ENCODE results near the gene STK11IP. TPM values are rescaled to one million over a fixed set of nuclear protein-coding genes. Genes with fewer than 3 reads are reported as not detected.

The STK11IP gene
- total and polyA plus RNA-seq, 2 of the 4 experiments (the other 2 are of a cell fraction) = 14.5 to 19.7 TPM

DNA sequence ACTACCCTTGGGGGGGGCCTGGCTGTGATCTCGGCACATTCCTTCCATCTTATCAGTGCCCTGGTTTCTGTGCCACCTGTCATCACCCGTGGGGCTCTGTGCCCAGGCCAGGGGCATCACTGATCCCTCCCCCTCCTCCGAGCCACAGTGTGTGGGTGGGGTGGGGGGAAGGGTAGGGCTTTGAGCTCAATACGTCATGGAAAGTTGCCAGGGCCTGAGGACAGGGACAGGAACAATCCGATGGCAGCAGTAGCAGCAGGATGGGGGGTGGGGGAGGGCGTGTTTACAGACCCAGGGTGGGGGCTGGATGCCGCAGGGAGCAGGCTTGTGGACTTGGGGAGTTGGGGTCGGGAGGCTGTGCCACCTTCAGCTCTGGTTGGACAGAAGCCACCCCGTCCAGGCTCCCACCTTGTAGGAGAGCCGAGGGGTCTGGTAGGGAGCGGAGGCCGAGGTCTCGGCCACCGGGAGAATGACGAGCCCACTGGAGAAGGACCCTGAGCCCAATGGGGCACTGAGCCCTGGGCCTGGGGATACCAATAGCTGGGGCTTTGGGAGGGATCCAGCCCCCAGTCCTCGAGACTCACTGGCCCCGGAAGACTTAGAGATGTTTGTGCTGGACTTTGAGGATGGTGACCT, 33.2 kb downstream of the STK11IP start:
- no peak overlapping the region for H2BK15ac ChIP-seq (ENCODE audit: low read depth, low read length)
- H2BK120ac ChIP-seq (ENCODE audit: low read depth, low read length) = no peak overlapping the region
- no peak overlapping the region for H2AFZ ChIP-seq (replicated peaks; ENCODE audit: low read length, poor library complexity)
- H3K18ac ChIP-seq (ENCODE audit: low read depth, low read length) = no peak overlapping the region
- no peaks in the 10 kb centered on the region for H3K79me1 ChIP-seq (ENCODE audit: low read depth in 1 of 2, low read length in 2 of 2)
- ATAC-seq (ENCODE audit: low read depth) (no peak), DNase-seq (no peak)
- no peak overlapping the region for H3K27ac ChIP-seq (ENCODE audit: insufficient read depth, low read length)
- peaks cover 12% of the 10 kb centered on the region for H3K27me3 ChIP-seq (ENCODE audit: control insufficient read depth, insufficient read depth, low read length)
- H3K4me2 ChIP-seq (ENCODE audit: low read depth, low read length) = no peak overlapping the region
- no peak overlapping the region for H3K9ac ChIP-seq (ENCODE audit: low read depth, low read length)
- no peak overlapping the region for H2BK5ac ChIP-seq (ENCODE audit: low read depth, low read length, poor library complexity, severe bottlenecking)
- no peak overlapping the region for H3K23ac ChIP-seq (ENCODE audit: low read depth, low read length)
- H3K4me1 ChIP-seq (ENCODE audit: control insufficient read depth, insufficient read depth, low read length) = no peaks in the 10 kb centered on the region; the same call in none of the 2 replicates
- H2AK5ac ChIP-seq (ENCODE audit: low read depth, low read length) = no peak overlapping the region
- WGBS, 2 experiments (ENCODE audit: extremely low coverage in 2 of 2, insufficient read length in 1 of 2) = 72% methylated on average over 2 of the region's 17 CpGs; no CpG with 5 or more reads in 1 of the 2 experiments
- H3K9me1 ChIP-seq (ENCODE audit: insufficient read depth, low read length) = no peaks in the 10 kb centered on the region
- dilution Hi-C loops (cut with HindIII; ENCODE audit: low sequenced_read_pairs, unreplicated experiment) (no loop called here), intact Hi-C loops (cut with micrococcal nuclease) (no loop called here), in situ Hi-C loops (cut with MboI; ENCODE audit: low sequenced_read_pairs) (no loop called here)
- no peak overlapping the region for H4K91ac ChIP-seq (ENCODE audit: insufficient read depth, low read depth, low read length)
- H3K9me3 ChIP-seq (ENCODE audit: control insufficient read depth, insufficient read depth, low read length) = no peaks in the 10 kb centered on the region
- H2BK20ac ChIP-seq (ENCODE audit: low read depth, low read length) = no peak overlapping the region
- no peak for TF ChIP-seq RCOR1 (IDR thresholded peaks at IDR 0.05; ENCODE audit: insufficient replicate concordance, low read length)
- no peak for TF ChIP-seq POLR2A (IDR thresholded peaks at IDR 0.05; ENCODE audit: low read depth, low read length)
- no peak for TF ChIP-seq CEBPB (IDR thresholded peaks at IDR 0.05; ENCODE audit: low read depth, low read length)
- TF ChIP-seq, protein P1, sequence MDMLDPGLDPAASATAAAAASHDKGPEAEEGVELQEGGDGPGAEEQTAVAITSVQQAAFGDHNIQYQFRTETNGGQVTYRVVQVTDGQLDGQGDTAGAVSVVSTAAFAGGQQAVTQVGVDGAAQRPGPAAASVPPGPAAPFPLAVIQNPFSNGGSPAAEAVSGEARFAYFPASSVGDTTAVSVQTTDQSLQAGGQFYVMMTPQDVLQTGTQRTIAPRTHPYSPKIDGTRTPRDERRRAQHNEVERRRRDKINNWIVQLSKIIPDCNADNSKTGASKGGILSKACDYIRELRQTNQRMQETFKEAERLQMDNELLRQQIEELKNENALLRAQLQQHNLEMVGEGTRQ (IDR thresholded peaks at IDR 0.05; ENCODE audit: low read depth, low read length) = no peak
- no peak for TF ChIP-seq SMC3 (IDR thresholded peaks at IDR 0.05; ENCODE audit: low read depth, low read length)
- no peak for TF ChIP-seq CHD1 (IDR thresholded peaks at IDR 0.05; ENCODE audit: low read depth, low read length)
- no peak for TF ChIP-seq MAFK (IDR thresholded peaks at IDR 0.05; ENCODE audit: low read depth, low read length)
- TF ChIP-seq MAZ (IDR thresholded peaks at IDR 0.05; ENCODE audit: borderline replicate concordance, low read depth, low read length) = no peak
- TF ChIP-seq BHLHE40 (IDR thresholded peaks at IDR 0.05; ENCODE audit: low read depth, low read length) = no peak
- no peak for TF ChIP-seq NFE2L2 (IDR thresholded peaks at IDR 0.05; ENCODE audit: low read depth, low read length)
- TF ChIP-seq RAD21 (IDR thresholded peaks at IDR 0.05; ENCODE audit: low read length) = no peak
- TF ChIP-seq, protein P2, sequence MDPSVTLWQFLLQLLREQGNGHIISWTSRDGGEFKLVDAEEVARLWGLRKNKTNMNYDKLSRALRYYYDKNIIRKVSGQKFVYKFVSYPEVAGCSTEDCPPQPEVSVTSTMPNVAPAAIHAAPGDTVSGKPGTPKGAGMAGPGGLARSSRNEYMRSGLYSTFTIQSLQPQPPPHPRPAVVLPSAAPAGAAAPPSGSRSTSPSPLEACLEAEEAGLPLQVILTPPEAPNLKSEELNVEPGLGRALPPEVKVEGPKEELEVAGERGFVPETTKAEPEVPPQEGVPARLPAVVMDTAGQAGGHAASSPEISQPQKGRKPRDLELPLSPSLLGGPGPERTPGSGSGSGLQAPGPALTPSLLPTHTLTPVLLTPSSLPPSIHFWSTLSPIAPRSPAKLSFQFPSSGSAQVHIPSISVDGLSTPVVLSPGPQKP (IDR thresholded peaks at IDR 0.05; ENCODE audit: borderline replicate concordance, low read depth, low read length) = no peak
- no peak for TF ChIP-seq RFX5 (IDR thresholded peaks at IDR 0.05; ENCODE audit: low read depth, low read length)
- TF ChIP-seq MXI1 (IDR thresholded peaks at IDR 0.05; ENCODE audit: borderline replicate concordance, low read depth, low read length) = no peak
- TF ChIP-seq FOS (IDR thresholded peaks at IDR 0.05; ENCODE audit: low read depth, low read length) = no peak
- TF ChIP-seq, protein P3, sequence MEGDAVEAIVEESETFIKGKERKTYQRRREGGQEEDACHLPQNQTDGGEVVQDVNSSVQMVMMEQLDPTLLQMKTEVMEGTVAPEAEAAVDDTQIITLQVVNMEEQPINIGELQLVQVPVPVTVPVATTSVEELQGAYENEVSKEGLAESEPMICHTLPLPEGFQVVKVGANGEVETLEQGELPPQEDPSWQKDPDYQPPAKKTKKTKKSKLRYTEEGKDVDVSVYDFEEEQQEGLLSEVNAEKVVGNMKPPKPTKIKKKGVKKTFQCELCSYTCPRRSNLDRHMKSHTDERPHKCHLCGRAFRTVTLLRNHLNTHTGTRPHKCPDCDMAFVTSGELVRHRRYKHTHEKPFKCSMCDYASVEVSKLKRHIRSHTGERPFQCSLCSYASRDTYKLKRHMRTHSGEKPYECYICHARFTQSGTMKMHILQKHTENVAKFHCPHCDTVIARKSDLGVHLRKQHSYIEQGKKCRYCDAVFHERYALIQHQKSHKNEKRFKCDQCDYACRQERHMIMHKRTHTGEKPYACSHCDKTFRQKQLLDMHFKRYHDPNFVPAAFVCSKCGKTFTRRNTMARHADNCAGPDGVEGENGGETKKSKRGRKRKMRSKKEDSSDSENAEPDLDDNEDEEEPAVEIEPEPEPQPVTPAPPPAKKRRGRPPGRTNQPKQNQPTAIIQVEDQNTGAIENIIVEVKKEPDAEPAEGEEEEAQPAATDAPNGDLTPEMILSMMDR (conservative IDR thresholded peaks at IDR 0.05; ENCODE audit: low read depth, low read length) = no peak
- no peak overlapping the region for H3K4me3 ChIP-seq (ENCODE audit: insufficient read depth, low read depth, low read length)
- H3K4ac ChIP-seq (ENCODE audit: low read depth, low read length) = no peak overlapping the region
- no TSS peak for BruUV-seq (replicated peaks)
- H3K36me3 ChIP-seq (ENCODE audit: control insufficient read depth, insufficient read depth, low read length) = peaks cover 5% of the 10 kb centered on the region; the same call in 1 of the 2 replicates
- no peak overlapping the region for H3K56ac ChIP-seq (ENCODE audit: extremely low read depth, insufficient read depth, low read length)
- H4K20me1 ChIP-seq (ENCODE audit: insufficient read depth, low read length) = no peaks in the 10 kb centered on the region; the same call in none of the 2 replicates
- CTCF ChIA-PET = interaction anchor here (0.7 kb wide), 1 partner anchor 9 kb away, joined by 4 read pairs; no protein-coding TSS in a partner anchor
- no peak overlapping the region for H4K8ac ChIP-seq (ENCODE audit: low read depth in 2 of 2, low read length in 2 of 2)
- no peak overlapping the region for H3K14ac ChIP-seq (replicated peaks; ENCODE audit: low read depth, low read length)
- no peak overlapping the region for H2AK9ac ChIP-seq (replicated peaks; ENCODE audit: low read depth, low read length, poor library complexity)
- POLR2A ChIA-PET (ENCODE audit: unreplicated experiment) = no interaction called here
- no peak overlapping the region for H4K5ac ChIP-seq (ENCODE audit: low read depth, low read length)

All from IMR-90 (cell line).